NCI-H187 treated with DMSO at 0.1 percent for 48 hours (cell line): ENCODE data around the gene EEF1G.

Experiments used
- DNase-seq: peaks from one replicate; lab custom pipeline; 2025; lab: John Stamatoyannopoulos, UW

EEF1G gene

DNA sequence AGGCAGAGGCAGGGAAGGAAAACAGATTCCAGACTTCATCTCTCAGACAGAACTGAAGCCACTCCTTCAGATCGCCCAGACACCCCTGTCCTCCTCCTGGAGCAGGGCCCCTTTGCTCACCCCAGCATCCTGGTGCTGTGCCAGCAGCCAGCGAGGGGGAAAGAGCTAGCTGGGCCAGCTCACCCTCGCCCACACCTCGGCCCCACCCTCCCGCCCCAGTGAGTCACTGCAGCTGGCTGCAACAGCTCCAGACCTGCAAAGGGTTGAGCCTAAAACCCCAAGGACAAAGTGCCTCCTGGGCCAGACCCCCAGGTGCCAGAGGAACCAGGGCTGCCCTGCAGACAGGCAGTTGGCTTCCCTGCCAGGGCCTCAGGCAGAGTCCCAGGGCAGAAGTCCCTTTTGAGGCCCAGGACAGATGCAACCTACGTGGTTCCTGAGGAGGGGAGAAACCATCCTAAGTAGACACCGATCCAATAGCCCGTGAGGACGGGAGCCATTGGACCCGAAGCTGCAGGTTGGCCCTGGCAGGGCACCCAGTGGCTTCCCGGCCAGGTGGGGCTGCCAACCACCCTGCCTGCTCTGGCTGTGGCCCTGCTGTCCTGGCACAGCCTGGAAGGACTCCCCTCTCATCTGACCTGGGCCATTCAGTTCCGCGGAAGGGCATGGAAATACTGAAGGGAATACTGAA lies 34.3 kb downstream of the EEF1G start:
- no peak for DNase-seq

- no peak for DNase-seq
Measured at GRCh38 chr11:62538470-62539237, 35.0 kb downstream of the EEF1G start.

- no peak for DNase-seq
Measured at GRCh38 chr11:62536301-62536957, 37.3 kb downstream of the EEF1G start.

- DNase-seq = no peak
Measured at GRCh38 chr11:62535802-62536201, 37.9 kb downstream of the EEF1G start.

GRCh38 chr11:62534779-62535545 lies 38.7 kb downstream of the EEF1G start:
- DNase-seq = no peak

DNA sequence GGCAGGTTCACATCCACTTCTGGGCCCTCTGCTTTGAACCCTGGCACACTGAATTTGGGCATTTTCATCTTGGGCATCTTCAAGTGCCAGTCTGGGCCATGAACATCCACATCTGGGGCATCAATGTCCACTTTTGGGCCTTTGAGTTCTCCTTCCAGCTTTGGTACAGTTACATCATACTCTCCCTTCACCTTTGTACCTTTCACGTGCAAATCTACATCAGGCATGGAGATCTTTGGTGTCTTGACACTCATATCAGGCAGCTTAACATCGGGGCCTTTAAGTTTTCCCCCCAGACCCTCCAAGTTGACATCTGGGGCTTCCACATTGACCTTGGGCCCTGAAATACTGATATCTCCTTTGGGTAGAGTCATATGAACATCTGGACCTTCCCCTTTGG lies 41.6 kb downstream of the EEF1G start:
- no peak for DNase-seq

DNA sequence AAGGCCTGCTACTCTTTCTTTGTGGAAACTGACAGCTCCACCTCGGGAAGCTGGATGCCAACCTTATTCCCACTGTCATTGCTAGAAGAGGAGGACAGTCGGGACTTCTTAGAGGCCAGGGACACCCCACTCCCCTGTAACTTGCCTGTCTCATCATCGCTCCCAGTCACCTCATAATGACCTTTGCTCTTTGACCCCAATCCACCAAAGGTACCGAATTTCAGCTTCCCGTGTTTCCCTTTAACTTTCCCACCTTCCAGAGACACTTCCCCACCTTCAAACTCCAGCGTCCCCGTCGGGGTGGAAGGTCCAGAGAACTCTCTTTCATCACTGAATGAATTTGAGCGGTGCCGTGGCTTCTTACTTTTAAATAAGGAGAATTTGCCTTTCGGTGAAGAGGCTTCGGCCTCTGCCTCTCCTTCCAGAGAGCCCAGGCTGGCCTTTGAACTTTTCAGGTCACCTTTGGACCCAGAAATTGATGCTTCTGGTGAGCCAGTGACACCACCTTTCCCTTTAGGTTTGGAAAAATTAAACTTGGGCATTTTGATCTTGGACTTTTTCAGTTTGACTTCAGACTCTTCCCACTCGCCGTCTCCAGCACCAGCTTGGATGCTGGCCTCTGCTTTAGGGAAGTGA lies 56.8 kb downstream of the EEF1G start:
- DNase-seq = no peak

DNA sequence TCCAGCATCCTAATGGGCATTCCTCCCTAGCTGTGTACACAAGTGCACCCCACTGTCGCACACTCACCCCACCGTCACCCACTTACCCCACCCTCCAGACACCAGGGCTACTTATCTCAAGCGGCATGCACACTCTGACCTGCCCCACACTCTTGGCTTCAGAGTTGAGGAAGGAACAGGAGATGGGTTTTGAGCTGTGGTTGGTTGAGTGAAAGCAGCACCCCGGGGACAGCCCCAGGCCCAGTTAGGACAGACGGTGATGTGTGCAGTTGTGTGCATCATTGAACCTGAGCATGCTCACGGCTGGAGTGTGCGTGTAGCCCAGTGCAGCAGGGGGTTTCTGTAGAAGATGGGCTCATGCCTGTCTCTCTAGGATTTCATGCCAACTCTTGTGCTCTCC lies 59.5 kb downstream of the EEF1G start:
- no peak for DNase-seq

GRCh38 chr11:62513626-62514025 lies 60.1 kb downstream of the EEF1G start:
- no peak for DNase-seq

- no peak for DNase-seq
Measured at GRCh38 chr11:62512961-62513360, 60.7 kb downstream of the EEF1G start.
